Non-pigmented ciliary epithelial cell (primary cell): Measurements from ENCODE around the gene SLC12A5.

Experiments
- DNase-seq: peaks from one replicate; pipeline ENCODE4 v3.0.0-alpha.2; 2010; ENCODE audit warnings: low read depth

Gene SLC12A5

DNA sequence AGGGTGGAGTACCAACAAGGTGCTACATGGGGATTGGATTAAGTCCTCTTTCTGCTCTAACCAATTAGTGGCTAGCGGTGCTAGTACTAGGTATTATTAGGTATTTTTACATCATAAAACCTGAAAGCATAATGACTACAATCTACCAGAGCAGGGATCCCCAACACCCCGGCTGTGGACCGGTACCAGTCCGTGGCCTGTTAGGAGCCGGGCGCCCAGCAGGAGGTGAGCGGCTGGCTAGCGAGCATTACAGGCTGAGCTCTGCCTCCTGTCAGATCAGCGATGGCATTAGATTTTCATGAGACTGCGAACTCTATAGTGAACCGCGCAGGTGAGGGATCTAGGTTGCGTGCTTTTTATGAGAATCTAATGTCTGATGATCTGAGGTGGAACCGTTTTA lies 80.0 kb downstream of the SLC12A5 start:
- no peak for DNase-seq
